Epithelial cell of proximal tubule (primary cell): ENCODE data around the gene ASCL3. TPM values are rescaled to one million over a fixed set of nuclear protein-coding genes. Genes with fewer than 3 reads are reported as not detected.
"Not testable (repeated sequence)": the region's sequence is repeated elsewhere in the genome, so short reads cannot be mapped to it uniquely, and the experiment has no call there.

ENCODE experiments used
- DNase-seq: peaks from one replicate; pipeline ENCODE4 v3.0.0-alpha.2; 2011; ENCODE audit warnings: low read depth
- H3K4me3 ChIP-seq: 2 replicates; pipeline ENCODE4 v1.5.1; 2011; ENCODE audit warnings: low read depth, mild to moderate bottlenecking, low read length
- CTCF ChIP-seq: conservative IDR thresholded peaks from 2 replicates; pipeline ENCODE4 v1.5.1; 2012; ENCODE audit warnings: low read depth, mild to moderate bottlenecking, low read length
- total RNA-seq: library from RNA; depleted of rRNA; stranded (reverse); fragments of >200 nt; gene quantifications from 2 replicates; pipeline ENCODE4 v1.2.3, GENCODE V29; 2015

The ASCL3 gene
- total RNA-seq = not detected in 2 replicates

GRCh38 chr11:8942518-8943066 is at the start of gene ASCL3:
Gene ASCL3, minus strand, starts transcription at chr11:8943016. Its CDS starts 4,855 bp downstream, at chr11:8938161.
- DNase-seq = no peak
- no peak for TF ChIP-seq CTCF
- no peak within 1 kb of the TSS for H3K4me3 ChIP-seq

GRCh38 chr11:8989453-8989852 is 46.6 kb upstream of the ASCL3 start:
- no peak for DNase-seq
- H3K4me3 ChIP-seq = no peak overlapping the region
- TF ChIP-seq CTCF = no peak

GRCh38 chr11:8988329-8989234 is 45.8 kb upstream of the ASCL3 start:
- TF ChIP-seq CTCF = no peak
- no peak overlapping the region for H3K4me3 ChIP-seq
- no peak for DNase-seq

- no peak for TF ChIP-seq CTCF
- DNase-seq = no peak
- no peak overlapping the region for H3K4me3 ChIP-seq
These were observed 44.6 kb upstream of the ASCL3 start for GRCh38 chr11:8987446-8987845.

GRCh38 chr11:8986772-8987171 is 44.0 kb upstream of the ASCL3 start:
- not testable (repeated sequence) for H3K4me3 ChIP-seq, DNase-seq

GRCh38 chr11:8985462-8985861 is 42.6 kb upstream of the ASCL3 start:
- no peak for TF ChIP-seq CTCF
- H3K4me3 ChIP-seq = no peak overlapping the region
- no peak for DNase-seq

- no peak overlapping the region for H3K4me3 ChIP-seq
- no peak for DNase-seq
- TF ChIP-seq CTCF = no peak
These were observed 40.7 kb upstream of the ASCL3 start for GRCh38 chr11:8983552-8983951.
